Measurements from ENCODE around the gene HSD17B2. TPM values are rescaled to one million over a fixed set of nuclear protein-coding genes. Genes with fewer than 3 reads are reported as not detected.

HSD17B2 gene
- total RNA-seq, 1 experiment from 2014 or later: 0.55 TPM

GRCh38 chr16:82020051-82020450 lies 15.0 kb upstream of the HSD17B2 start:
- Mint-ChIP-seq H3K36me3 (peaks cover 2% of the 10 kb centered on the region; the same call in 1 of the 2 replicates), H3K9me3 (peaks cover 17% of the 10 kb centered on the region), H3K27ac (no peak overlapping the region), H3K4me1 (no peaks in the 10 kb centered on the region), H3K27me3 (ENCODE audit: low read depth) (peaks cover 2% of the 10 kb centered on the region; the same call in 1 of the 2 replicates), H3K4me3 (no peak overlapping the region)
- ChIA-PET POLR2A (no interaction called here), CTCF (interaction anchor here (1.3 kb wide), 1 partner anchor 210 kb away, joined by 5 read pairs; no protein-coding TSS in a partner anchor)
- DNase-seq (ENCODE audit: low spot score) (no peak), ATAC-seq (no peak)
- no peak for TF ChIP-seq MAX (CRISPR knock-in tag; IDR thresholded peaks at IDR 0.05)
- TF ChIP-seq CREB1 (CRISPR knock-in tag; IDR thresholded peaks at IDR 0.05): no peak
- no peak for TF ChIP-seq ZNF263 (CRISPR knock-in tag; IDR thresholded peaks at IDR 0.05; ENCODE audit: low read depth)
- TF ChIP-seq ZMAT4 (CRISPR knock-in tag; IDR thresholded peaks at IDR 0.05): no peak
- no peak for TF ChIP-seq SMAD3 (CRISPR knock-in tag; IDR thresholded peaks at IDR 0.05; ENCODE audit: borderline replicate concordance)
- TF ChIP-seq ESRRA (CRISPR knock-in tag; IDR thresholded peaks at IDR 0.05; ENCODE audit: borderline replicate concordance): no peak
- no peak for TF ChIP-seq HMGXB4 (CRISPR knock-in tag; IDR thresholded peaks at IDR 0.05)
- no peak for TF ChIP-seq ZBTB21 (CRISPR knock-in tag; IDR thresholded peaks at IDR 0.05; ENCODE audit: borderline replicate concordance)
- TF ChIP-seq NR2C2 (CRISPR knock-in tag; IDR thresholded peaks at IDR 0.05): no peak
- TF ChIP-seq ZNF671 (CRISPR knock-in tag; IDR thresholded peaks at IDR 0.05): no peak
- TF ChIP-seq CDX4 (CRISPR knock-in tag; IDR thresholded peaks at IDR 0.05; ENCODE audit: borderline replicate concordance): no peak
- TF ChIP-seq STAT6 (CRISPR knock-in tag; conservative IDR thresholded peaks at IDR 0.05; ENCODE audit: low read depth): no peak
- TF ChIP-seq PREB (CRISPR knock-in tag; IDR thresholded peaks at IDR 0.05; ENCODE audit: borderline replicate concordance): no peak
- TF ChIP-seq ARID4B (CRISPR knock-in tag; IDR thresholded peaks at IDR 0.05; ENCODE audit: borderline replicate concordance): no peak
- TF ChIP-seq CREM (CRISPR knock-in tag; IDR thresholded peaks at IDR 0.05): no peak
- no peak for TF ChIP-seq ZNF281 (CRISPR knock-in tag; IDR thresholded peaks at IDR 0.05)
- TF ChIP-seq ETV6 (CRISPR knock-in tag; IDR thresholded peaks at IDR 0.05): no peak
- TF ChIP-seq TP53 (CRISPR knock-in tag; IDR thresholded peaks at IDR 0.05): no peak
- no peak for TF ChIP-seq E2F4 (CRISPR knock-in tag; IDR thresholded peaks at IDR 0.05; ENCODE audit: borderline replicate concordance, low read depth)
- TF ChIP-seq ZNF317 (CRISPR knock-in tag; IDR thresholded peaks at IDR 0.05; ENCODE audit: borderline replicate concordance, low read depth): no peak

Measured in WTC11 (cell line).